ENCODE data around the gene XYLB. TPM values are rescaled to one million over a fixed set of nuclear protein-coding genes. Genes with fewer than 3 reads are reported as not detected.

The XYLB gene
- total and polyA plus RNA-seq, 2 of the 13 experiments (the other 11 are each of a cell fraction or from before 2014, with no cell fraction given): 25.9 to 30.0 TPM

DNA sequence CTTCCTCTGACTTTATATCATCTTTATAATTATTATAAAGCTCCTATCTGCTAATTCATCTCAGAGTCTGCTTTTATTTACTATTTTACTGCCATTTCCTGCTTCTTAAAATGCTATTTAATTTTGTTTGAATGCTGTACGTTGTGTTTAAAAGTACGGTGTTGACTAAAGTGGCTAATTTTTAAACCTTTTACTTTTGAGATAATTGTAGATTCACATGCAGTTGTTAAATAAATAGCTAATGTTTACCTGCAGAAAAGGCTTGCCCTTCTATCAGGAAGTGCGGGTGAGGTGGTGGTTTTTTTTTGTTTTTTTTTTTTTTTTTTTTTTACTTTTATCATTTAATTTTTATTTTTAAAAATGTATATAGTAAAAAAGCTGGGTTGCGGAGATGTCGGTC is 41.3 kb downstream of the XYLB start (continued):
- TF ChIP-seq ELF1 (CRISPR knock-in tag; IDR thresholded peaks at IDR 0.05): peak; percentile 28; the same call in 1 of the 2 replicates
- no peak for TF ChIP-seq KMT2A (CRISPR knock-in tag; IDR thresholded peaks at IDR 0.05)
- no peak for TF ChIP-seq SUZ12 (IDR thresholded peaks at IDR 0.05; ENCODE audit: low read depth, low read length)
- TF ChIP-seq ZNF335 (CRISPR knock-in tag; IDR thresholded peaks at IDR 0.05): no peak
- TF ChIP-seq ZNF703 (CRISPR knock-in tag; IDR thresholded peaks at IDR 0.05; ENCODE audit: borderline replicate concordance): no peak
- TF ChIP-seq SOX5 (CRISPR knock-in tag; IDR thresholded peaks at IDR 0.05; ENCODE audit: borderline replicate concordance): peak; percentile 58; the same call in 1 of the 2 replicates
- TF ChIP-seq FOXP1 (IDR thresholded peaks at IDR 0.05): no peak
- TF ChIP-seq FOXP1 (CRISPR knock-in tag; IDR thresholded peaks at IDR 0.05): peak; percentile 88
- TF ChIP-seq, protein P1, sequence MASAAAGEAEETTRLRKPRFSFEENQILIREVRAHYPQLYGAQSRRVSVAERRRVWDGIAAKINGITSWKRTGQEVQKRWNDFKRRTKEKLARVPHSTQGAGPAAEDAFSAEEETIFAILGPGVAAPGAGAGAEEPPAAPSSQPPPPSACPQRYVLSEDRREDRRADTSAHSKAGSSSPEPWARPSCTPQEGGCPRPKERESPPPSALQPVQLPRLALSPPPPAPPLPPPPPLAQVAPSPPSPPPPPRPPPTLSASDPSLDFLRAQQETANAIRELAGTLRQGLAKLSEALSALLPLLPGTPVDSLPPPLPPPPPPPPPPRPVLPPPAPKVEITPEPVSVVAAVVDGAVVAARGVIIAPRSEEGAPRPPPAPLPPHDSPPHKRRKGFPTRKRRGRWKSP (CRISPR knock-in tag; IDR thresholded peaks at IDR 0.05): no peak
- no peak for TF ChIP-seq FOXA1 (IDR thresholded peaks at IDR 0.05)
- TF ChIP-seq FOXA1 (CRISPR knock-in tag; IDR thresholded peaks at IDR 0.05): 0 out of 2 replicates have a peak, but pooled peaks have one; percentile 16
- TF ChIP-seq ZNF451 (CRISPR knock-in tag; IDR thresholded peaks at IDR 0.05): no peak
- TF ChIP-seq MTERF4 (CRISPR knock-in tag; IDR thresholded peaks at IDR 0.05): no peak
- no peak for TF ChIP-seq MED1 (CRISPR knock-in tag; IDR thresholded peaks at IDR 0.05)
- no peak for TF ChIP-seq ZNF563 (CRISPR knock-in tag; IDR thresholded peaks at IDR 0.05)
- TF ChIP-seq RXRB (CRISPR knock-in tag; IDR thresholded peaks at IDR 0.05; ENCODE audit: borderline replicate concordance): 0 out of 2 replicates have a peak, but pooled peaks have one; percentile 21
- no peak for TF ChIP-seq SOX13 (IDR thresholded peaks at IDR 0.05)
- peak in 1 of 2 experiments; percentile 61; a peak in 1 of 4 replicates for TF ChIP-seq SOX13 (CRISPR knock-in tag; conservative IDR thresholded peaks at IDR 0.05 in 1 of 2, IDR thresholded peaks at IDR 0.05 in 1 of 2)
- TF ChIP-seq FOXA3 (CRISPR knock-in tag; IDR thresholded peaks at IDR 0.05): peak; percentile 85
- no peak for TF ChIP-seq SP140L (CRISPR knock-in tag; IDR thresholded peaks at IDR 0.05; ENCODE audit: borderline replicate concordance)
- peak; percentile 84 for TF ChIP-seq ELF3 (CRISPR knock-in tag; IDR thresholded peaks at IDR 0.05)
- TF ChIP-seq ZNF510 (CRISPR knock-in tag; IDR thresholded peaks at IDR 0.05; ENCODE audit: low read depth): no peak
- peak; percentile 40; the same call in 1 of the 2 replicates for TF ChIP-seq CREM (IDR thresholded peaks at IDR 0.05)
- TF ChIP-seq CREM (CRISPR knock-in tag; IDR thresholded peaks at IDR 0.05): no peak
- no peak for TF ChIP-seq RFX1 (IDR thresholded peaks at IDR 0.05)
- TF ChIP-seq ZSCAN20 (CRISPR knock-in tag; IDR thresholded peaks at IDR 0.05; ENCODE audit: borderline replicate concordance): no peak
- no peak for TF ChIP-seq SALL1 (CRISPR knock-in tag; IDR thresholded peaks at IDR 0.05)
- TF ChIP-seq ZMYM3 (CRISPR knock-in tag; IDR thresholded peaks at IDR 0.05): no peak
- no peak for TF ChIP-seq NBN (conservative IDR thresholded peaks at IDR 0.05)
- TF ChIP-seq SYNCRIP (IDR thresholded peaks at IDR 0.05; ENCODE audit: insufficient read depth, low read depth, low read length): no peak
- TF ChIP-seq GFI1 (CRISPR knock-in tag; IDR thresholded peaks at IDR 0.05; ENCODE audit: borderline replicate concordance): no peak
- no peak for TF ChIP-seq SOX6 (IDR thresholded peaks at IDR 0.05)
- TF ChIP-seq SOX6 (CRISPR knock-in tag; IDR thresholded peaks at IDR 0.05): peak; percentile 29; the same call in 1 of the 2 replicates
- TF ChIP-seq CHD4 (IDR thresholded peaks at IDR 0.05; ENCODE audit: borderline replicate concordance, low read length): no peak
- TF ChIP-seq ZNF138 (CRISPR knock-in tag; IDR thresholded peaks at IDR 0.05; ENCODE audit: low read depth): no peak
- TF ChIP-seq ZNF780A (CRISPR knock-in tag; IDR thresholded peaks at IDR 0.05): no peak
- no peak for TF ChIP-seq HOXA7 (CRISPR knock-in tag; IDR thresholded peaks at IDR 0.05)

Measured in HepG2 (cell line).